ENCODE measurements around the gene IFT43.
"Not testable (repeated sequence)": the region's sequence is repeated elsewhere in the genome, so short reads cannot be mapped to it uniquely, and the experiment has no call there.

IFT43 gene

DNA sequence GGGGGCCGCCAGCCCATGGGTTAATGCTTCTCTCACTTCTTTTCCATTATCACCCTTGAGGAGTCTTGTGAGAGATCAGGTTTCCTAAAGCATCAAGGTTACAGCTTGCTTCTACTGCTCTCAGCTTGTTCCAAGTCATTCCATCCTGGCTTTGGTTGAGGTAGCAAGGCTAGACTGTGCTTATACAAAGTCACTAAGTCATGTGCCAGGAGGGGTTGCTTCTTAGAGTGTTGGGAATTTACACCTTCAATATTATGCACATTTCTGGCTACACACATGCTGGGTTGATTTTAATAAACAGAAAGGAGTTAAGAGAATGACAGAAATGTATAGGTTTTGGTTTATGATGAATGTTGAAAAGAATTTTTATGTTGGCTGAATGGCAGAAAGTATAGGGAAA is 21.8 kb downstream of the IFT43 start:
- POLR2A ChIA-PET, result no interaction called here
- CTCF ChIA-PET, result no interaction called here
- DNase-seq (ENCODE audit: extremely low spot score), result no peak
- no peak for TF ChIP-seq L3MBTL2 (conservative IDR thresholded peaks at IDR 0.05)
- TF ChIP-seq FOXA1 (IDR thresholded peaks at IDR 0.05), result no peak
- TF ChIP-seq FOXK2 (IDR thresholded peaks at IDR 0.05), result no peak
- no peak for TF ChIP-seq ZNF384 (IDR thresholded peaks at IDR 0.05)
- TF ChIP-seq ARNT (IDR thresholded peaks at IDR 0.05), result no peak
- no peak for TF ChIP-seq HDGF (IDR thresholded peaks at IDR 0.05; ENCODE audit: borderline replicate concordance)
- TF ChIP-seq, protein P1, sequence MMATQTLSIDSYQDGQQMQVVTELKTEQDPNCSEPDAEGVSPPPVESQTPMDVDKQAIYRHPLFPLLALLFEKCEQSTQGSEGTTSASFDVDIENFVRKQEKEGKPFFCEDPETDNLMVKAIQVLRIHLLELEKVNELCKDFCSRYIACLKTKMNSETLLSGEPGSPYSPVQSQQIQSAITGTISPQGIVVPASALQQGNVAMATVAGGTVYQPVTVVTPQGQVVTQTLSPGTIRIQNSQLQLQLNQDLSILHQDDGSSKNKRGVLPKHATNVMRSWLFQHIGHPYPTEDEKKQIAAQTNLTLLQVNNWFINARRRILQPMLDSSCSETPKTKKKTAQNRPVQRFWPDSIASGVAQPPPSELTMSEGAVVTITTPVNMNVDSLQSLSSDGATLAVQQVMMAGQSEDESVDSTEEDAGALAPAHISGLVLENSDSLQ (IDR thresholded peaks at IDR 0.05), result no peak

DNA sequence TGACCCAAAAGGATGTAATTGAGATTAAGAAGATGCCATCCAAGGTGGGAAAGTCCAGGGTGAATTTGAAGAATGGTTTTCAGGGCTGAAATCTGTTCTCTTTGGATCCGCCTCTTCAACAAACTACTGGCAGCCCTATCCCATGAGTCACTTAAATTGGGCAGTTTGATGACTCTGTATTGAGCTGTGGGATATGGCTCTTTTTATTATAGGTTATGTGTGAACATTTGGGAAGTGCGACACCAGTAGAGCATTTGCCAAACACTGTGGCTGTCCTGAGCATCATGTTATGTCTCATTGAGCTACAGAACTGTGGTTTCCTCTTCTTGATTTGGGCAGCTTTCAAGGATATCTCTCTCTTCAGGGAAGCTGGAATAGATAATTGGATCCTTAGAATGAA is 22.3 kb downstream of the IFT43 start:
- TF ChIP-seq ZNF384 (IDR thresholded peaks at IDR 0.05), result no peak
- TF ChIP-seq CTBP1 (IDR thresholded peaks at IDR 0.05; ENCODE audit: borderline replicate concordance), result no peak
- TF ChIP-seq NFRKB (IDR thresholded peaks at IDR 0.05), result no peak
- no peak for TF ChIP-seq L3MBTL2 (conservative IDR thresholded peaks at IDR 0.05)
- TF ChIP-seq HDGF (IDR thresholded peaks at IDR 0.05; ENCODE audit: borderline replicate concordance), result no peak
- no peak for TF ChIP-seq SP1 (IDR thresholded peaks at IDR 0.05)
- TF ChIP-seq, protein P1 (IDR thresholded peaks at IDR 0.05), result no peak
- POLR2A ChIA-PET, result interaction anchor here (0.5 kb wide), 1 partner anchor 115 kb away, joined by 3 read pairs; no protein-coding TSS in a partner anchor
- DNase-seq (ENCODE audit: extremely low spot score), result no peak
- CTCF ChIA-PET, result no interaction called here

DNA sequence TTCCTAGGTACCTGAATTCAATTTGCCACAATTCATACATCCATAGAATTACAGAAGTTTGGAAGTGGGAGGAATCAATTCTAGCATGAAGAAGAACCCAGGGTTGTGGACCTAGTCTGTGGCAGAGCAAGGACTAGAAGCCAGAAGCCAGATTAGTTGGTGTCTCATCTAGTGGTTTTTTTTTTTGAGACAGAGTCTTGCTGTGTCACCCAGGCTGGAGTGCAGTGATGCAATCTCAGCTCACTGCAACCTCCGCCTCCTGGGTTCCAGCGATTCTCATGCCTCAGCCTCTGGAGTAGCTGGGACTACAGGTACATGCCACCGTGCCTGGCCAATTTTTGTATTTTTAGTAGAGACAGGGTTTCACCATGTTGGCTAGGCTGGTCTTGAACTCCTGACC is 24.1 kb downstream of the IFT43 start:
- DNase-seq (ENCODE audit: extremely low spot score); POLR2A ChIA-PET: not testable (repeated sequence)
- CTCF ChIA-PET, result interaction anchor here (0.7 kb wide), 1 partner anchor 11 kb away, joined by 3 read pairs; no protein-coding TSS in a partner anchor

DNA sequence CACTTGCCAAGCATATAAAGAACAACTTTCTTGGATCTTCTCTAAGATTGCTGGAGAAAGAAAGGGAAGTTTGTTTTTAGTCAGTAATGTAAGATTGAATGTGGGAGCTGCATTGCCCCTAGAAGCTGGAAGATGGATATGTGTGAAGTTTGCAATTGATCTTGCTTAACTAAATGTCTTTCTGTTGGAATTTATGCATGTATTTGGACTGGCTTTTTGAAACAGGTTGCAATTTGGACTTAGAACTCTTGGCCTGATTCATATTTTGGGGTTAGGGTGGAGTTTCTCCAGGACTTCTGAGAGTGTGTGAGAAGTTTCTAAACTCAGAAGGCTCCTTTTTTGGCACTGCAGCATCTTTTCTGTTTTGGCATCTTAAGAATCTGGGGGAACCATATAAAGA is 26.4 kb downstream of the IFT43 start:
- DNase-seq (ENCODE audit: extremely low spot score), result no peak
- TF ChIP-seq TARDBP (IDR thresholded peaks at IDR 0.05), result no peak
- TF ChIP-seq BHLHE40 (IDR thresholded peaks at IDR 0.05; ENCODE audit: borderline replicate concordance), result no peak
- TF ChIP-seq ARNT (IDR thresholded peaks at IDR 0.05), result no peak
- no peak for TF ChIP-seq SUZ12 (IDR thresholded peaks at IDR 0.05)
- no peak for TF ChIP-seq HDGF (IDR thresholded peaks at IDR 0.05; ENCODE audit: borderline replicate concordance)
- TF ChIP-seq LEF1 (IDR thresholded peaks at IDR 0.05; ENCODE audit: borderline replicate concordance), result no peak
- no peak for TF ChIP-seq CTBP1 (IDR thresholded peaks at IDR 0.05; ENCODE audit: borderline replicate concordance)
- no peak for TF ChIP-seq FOXA1 (IDR thresholded peaks at IDR 0.05)
- no peak for TF ChIP-seq FOXM1 (IDR thresholded peaks at IDR 0.05; ENCODE audit: borderline replicate concordance)
- TF ChIP-seq, protein P1 (IDR thresholded peaks at IDR 0.05), result no peak
- ChIA-PET CTCF (no interaction called here), POLR2A (no interaction called here)

DNA sequence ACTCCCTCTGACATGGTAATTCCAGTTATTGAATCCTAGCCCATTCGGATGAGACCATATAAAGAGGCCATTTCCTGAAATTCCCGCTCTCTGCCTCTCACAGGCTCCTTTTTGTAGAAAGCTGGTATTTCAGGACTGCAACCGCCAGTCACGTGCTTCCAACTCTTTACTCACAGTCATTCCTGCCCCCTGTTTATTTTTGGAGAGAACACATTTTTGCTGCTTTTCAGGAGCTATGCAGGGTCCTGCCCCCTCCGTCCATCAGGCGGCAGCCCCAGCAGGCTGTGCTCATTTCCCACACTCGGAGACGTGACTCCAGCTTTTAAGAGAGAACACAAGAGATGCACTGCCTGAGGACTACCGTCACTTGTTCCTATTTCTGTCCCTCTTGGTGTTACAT is 26.8 kb downstream of the IFT43 start:
- ChIA-PET POLR2A (no interaction called here), CTCF (no interaction called here)
- DNase-seq (ENCODE audit: extremely low spot score), result no peak
- no peak for TF ChIP-seq SUZ12 (IDR thresholded peaks at IDR 0.05)
- TF ChIP-seq FOXK2 (IDR thresholded peaks at IDR 0.05), result no peak
- TF ChIP-seq ELF4 (IDR thresholded peaks at IDR 0.05), result no peak
- no peak for TF ChIP-seq FOXM1 (IDR thresholded peaks at IDR 0.05; ENCODE audit: borderline replicate concordance)
- TF ChIP-seq, protein P1 (IDR thresholded peaks at IDR 0.05), result no peak
- no peak for TF ChIP-seq BHLHE40 (IDR thresholded peaks at IDR 0.05; ENCODE audit: borderline replicate concordance)
- TF ChIP-seq LEF1 (IDR thresholded peaks at IDR 0.05; ENCODE audit: borderline replicate concordance), result no peak
- no peak for TF ChIP-seq SP1 (IDR thresholded peaks at IDR 0.05)
- TF ChIP-seq ARNT (IDR thresholded peaks at IDR 0.05), result no peak
- TF ChIP-seq L3MBTL2 (conservative IDR thresholded peaks at IDR 0.05), result no peak
- TF ChIP-seq FOXA1 (IDR thresholded peaks at IDR 0.05), result no peak
- TF ChIP-seq ZNF384 (IDR thresholded peaks at IDR 0.05), result no peak
- TF ChIP-seq TARDBP (IDR thresholded peaks at IDR 0.05), result no peak

DNA sequence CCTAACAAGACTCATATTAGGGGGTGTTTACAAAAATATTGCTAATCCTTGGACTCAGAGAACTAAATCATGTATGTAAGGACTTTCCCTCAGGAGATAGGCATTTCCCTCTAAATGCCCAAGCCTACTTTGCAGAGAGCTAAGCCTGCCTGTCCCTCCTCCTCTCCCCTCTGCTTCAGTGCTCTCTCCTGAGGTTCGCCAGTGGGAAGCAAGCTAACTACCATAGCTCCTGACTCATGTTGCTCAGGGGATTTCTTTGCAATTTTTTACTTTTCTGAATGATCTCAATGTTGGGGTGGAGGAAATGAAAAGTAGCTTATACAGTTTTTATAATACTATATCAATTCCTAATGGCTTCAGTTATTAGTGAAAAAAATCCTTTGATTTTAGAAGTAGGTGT is 29.6 kb downstream of the IFT43 start:
- TF ChIP-seq FOXM1 (IDR thresholded peaks at IDR 0.05; ENCODE audit: borderline replicate concordance), result no peak
- TF ChIP-seq SUZ12 (IDR thresholded peaks at IDR 0.05), result no peak
- ChIA-PET CTCF (no interaction called here), POLR2A (no interaction called here)
- no peak for DNase-seq (ENCODE audit: extremely low spot score)

DNA sequence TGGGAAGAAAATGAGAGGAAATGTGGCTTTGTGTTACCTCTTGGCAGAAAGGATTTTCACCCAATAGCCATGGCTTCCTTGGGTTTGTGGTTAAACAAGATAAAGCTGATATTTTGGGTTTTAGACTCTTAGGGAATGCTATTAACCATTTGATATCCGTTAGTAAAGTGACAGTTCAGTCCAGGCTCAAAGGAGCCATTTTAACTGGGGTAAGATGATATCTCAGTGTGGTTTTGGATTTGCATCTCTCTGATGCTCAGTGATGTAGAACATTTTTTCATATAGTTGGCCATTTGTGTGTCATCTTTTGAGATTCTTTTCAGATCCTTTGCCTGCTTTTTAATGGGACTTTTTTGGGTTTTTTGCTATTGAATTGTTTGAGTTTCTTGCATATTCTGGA is 30.1 kb downstream of the IFT43 start:
- DNase-seq (ENCODE audit: extremely low spot score), result no peak
- CTCF ChIA-PET, result no interaction called here
- TF ChIP-seq ZNF384 (IDR thresholded peaks at IDR 0.05), result no peak
- no peak for TF ChIP-seq SUZ12 (IDR thresholded peaks at IDR 0.05)
- no peak for TF ChIP-seq FOXK2 (IDR thresholded peaks at IDR 0.05)
- POLR2A ChIA-PET, result no interaction called here

All from HEK293T (cell line).